NB4 (cell line): Measurements from ENCODE around the gene ASS1.

Source experiments
- MAX ChIP-seq: IDR thresholded peaks from 2 replicates; pipeline ENCODE4 v1.6.1; 2011; ENCODE audit warnings: low read depth, low read length
- MYC ChIP-seq: IDR thresholded peaks from 2 replicates; pipeline ENCODE4 v1.6.1; 2011; ENCODE audit warnings: low read depth, low read length
- POLR2A ChIP-seq: IDR thresholded peaks from 2 replicates; pipeline ENCODE4 v1.6.1; 2011; ENCODE audit warnings: mild to moderate bottlenecking; ENCODE audit not compliant: insufficient read length; ENCODE audit errors: extremely low read depth
- TF ChIP-seq, protein P1 (sequence below): IDR thresholded peaks from one replicate; pipeline ENCODE4 v1.5.1; 2012; ENCODE audit warnings: low read depth, low read length

- TF ChIP-seq, protein P1, sequence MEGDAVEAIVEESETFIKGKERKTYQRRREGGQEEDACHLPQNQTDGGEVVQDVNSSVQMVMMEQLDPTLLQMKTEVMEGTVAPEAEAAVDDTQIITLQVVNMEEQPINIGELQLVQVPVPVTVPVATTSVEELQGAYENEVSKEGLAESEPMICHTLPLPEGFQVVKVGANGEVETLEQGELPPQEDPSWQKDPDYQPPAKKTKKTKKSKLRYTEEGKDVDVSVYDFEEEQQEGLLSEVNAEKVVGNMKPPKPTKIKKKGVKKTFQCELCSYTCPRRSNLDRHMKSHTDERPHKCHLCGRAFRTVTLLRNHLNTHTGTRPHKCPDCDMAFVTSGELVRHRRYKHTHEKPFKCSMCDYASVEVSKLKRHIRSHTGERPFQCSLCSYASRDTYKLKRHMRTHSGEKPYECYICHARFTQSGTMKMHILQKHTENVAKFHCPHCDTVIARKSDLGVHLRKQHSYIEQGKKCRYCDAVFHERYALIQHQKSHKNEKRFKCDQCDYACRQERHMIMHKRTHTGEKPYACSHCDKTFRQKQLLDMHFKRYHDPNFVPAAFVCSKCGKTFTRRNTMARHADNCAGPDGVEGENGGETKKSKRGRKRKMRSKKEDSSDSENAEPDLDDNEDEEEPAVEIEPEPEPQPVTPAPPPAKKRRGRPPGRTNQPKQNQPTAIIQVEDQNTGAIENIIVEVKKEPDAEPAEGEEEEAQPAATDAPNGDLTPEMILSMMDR, result no peak
- no peak for TF ChIP-seq POLR2A
- no peak for TF ChIP-seq MAX
- TF ChIP-seq MYC, result no peak
Observed at GRCh38 chr9:130477564-130477963, 32.8 kb downstream of the ASS1 start.
